Measurements from ENCODE around the gene FNIP2.
"Not testable (repeated sequence)": the region's sequence is repeated elsewhere in the genome, so short reads cannot be mapped to it uniquely, and the experiment has no call there.

Gene FNIP2

DNA sequence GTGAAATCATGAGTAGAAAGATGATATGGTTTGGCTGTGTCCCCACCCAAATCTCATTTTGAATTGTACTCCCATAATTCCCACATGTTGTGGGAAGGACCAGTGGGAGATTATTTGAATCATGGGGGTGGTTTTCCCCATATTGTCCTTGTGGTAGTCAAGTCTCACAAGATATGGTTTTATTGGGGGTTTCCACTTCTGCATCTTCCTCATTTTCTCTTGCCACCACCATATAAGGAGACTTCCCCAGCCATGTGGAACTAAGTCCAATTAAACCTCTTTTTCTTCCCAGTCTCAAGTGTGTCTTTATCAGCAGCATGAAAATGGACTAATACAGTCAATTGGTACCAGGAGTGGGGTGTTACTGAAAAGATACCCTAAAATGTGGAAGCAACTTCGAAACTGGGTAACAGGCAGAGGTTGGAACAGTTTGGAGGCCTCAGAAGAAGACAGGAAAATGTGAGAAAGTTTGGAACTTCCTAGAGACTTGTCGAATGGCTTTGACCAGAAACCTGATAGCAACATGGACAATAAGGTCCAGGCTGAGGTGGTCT lies 183.5 kb downstream of the FNIP2 start:
- in situ Hi-C loops (cut with HindIII; ENCODE audit: low pct_ligation_motif_present, low pct_unique_long_range_greater_than_20kb, low sequenced_read_pairs); DNase-seq: not testable (repeated sequence)

DNA sequence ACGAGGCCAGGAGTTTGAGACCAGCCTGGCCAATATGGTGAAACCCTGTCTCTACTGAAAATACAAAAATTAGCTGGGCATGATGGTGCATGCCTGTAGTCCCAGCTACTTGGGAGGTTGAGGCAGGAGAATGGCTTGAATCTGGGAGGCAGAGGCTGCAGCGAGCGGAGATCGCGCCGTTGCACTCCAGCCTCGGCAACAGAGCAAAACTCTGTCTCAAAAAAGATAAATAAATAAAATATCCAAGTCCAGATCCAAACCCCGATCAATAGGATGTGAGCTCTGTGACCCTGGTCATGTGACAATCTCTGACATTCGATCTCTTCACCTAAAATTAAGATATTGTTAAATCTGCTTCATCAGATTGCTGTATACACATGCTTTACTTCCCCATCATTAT lies 187.5 kb downstream of the FNIP2 start:
- in situ Hi-C loops (cut with HindIII; ENCODE audit: low pct_ligation_motif_present, low pct_unique_long_range_greater_than_20kb, low sequenced_read_pairs), result not testable (repeated sequence)

DNA sequence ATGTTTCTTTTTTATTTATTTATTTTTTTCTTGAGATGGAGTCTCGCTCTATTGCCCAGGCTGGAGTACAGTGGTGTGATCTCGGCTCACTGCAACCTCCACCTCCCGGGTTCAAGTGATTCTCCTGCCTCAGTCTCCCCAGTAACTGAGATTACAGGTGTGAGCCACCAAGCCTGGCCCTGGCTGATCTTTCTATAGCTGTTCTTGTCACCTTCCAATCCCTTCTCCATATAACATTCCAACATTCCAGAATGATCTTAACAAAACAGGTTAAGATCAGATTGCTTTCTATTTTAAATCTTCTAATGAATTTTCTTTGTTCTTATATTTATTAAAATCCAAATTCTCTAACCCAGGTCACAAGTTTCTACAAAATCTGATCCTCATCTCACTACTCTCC lies 188.1 kb downstream of the FNIP2 start:
- DNase-seq; in situ Hi-C loops (cut with HindIII; ENCODE audit: low pct_ligation_motif_present, low pct_unique_long_range_greater_than_20kb, low sequenced_read_pairs): not testable (repeated sequence)

More for the DNA sequence above, 187.5 kb downstream of the FNIP2 start:
- not testable (repeated sequence) for DNase-seq

Data from ACHN (cell line).